B cell (primary cell): ENCODE data around the gene IL2.

ENCODE experiments used
- EZH2 ChIP-seq: IDR thresholded peaks from 2 replicates; pipeline ENCODE4 v1.6.1; 2012; ENCODE audit warnings: borderline replicate concordance, low read depth, mild to moderate bottlenecking, moderate library complexity, low read length; ENCODE audit not compliant: insufficient read depth, poor library complexity, severe bottlenecking
- TF ChIP-seq, protein P1 (sequence below): fragments of 200-600 bp; IDR thresholded peaks from one replicate; pipeline ENCODE4 v1.8.0; 2022; ENCODE audit warnings: antibody characterized with exemption, mild to moderate bottlenecking

DNA sequence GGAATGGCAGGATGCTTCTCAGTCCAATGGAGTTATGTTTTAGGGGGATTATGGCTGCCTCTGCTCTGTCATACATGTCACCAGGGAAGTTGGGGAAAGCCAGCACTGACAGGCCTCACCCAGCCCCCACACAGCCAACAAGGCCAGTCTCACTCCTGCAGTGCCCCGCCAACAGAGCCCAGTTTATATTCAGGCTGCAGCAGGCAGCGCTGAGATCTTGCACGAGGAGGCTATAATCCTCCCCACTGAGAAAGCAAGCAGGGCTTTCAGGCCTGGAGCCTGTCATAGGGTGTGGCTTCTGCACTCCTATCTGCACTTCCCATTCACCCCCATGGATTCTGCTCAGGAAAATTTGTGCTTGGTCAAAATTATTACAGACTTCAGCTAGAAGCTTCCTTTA lies 52.7 kb downstream of the IL2 start:
- TF ChIP-seq, protein P1, sequence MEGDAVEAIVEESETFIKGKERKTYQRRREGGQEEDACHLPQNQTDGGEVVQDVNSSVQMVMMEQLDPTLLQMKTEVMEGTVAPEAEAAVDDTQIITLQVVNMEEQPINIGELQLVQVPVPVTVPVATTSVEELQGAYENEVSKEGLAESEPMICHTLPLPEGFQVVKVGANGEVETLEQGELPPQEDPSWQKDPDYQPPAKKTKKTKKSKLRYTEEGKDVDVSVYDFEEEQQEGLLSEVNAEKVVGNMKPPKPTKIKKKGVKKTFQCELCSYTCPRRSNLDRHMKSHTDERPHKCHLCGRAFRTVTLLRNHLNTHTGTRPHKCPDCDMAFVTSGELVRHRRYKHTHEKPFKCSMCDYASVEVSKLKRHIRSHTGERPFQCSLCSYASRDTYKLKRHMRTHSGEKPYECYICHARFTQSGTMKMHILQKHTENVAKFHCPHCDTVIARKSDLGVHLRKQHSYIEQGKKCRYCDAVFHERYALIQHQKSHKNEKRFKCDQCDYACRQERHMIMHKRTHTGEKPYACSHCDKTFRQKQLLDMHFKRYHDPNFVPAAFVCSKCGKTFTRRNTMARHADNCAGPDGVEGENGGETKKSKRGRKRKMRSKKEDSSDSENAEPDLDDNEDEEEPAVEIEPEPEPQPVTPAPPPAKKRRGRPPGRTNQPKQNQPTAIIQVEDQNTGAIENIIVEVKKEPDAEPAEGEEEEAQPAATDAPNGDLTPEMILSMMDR: no peak
- no peak for TF ChIP-seq EZH2
